ENCODE measurements around the gene MGMT. TPM values are rescaled to one million over a fixed set of nuclear protein-coding genes. Genes with fewer than 3 reads are reported as not detected.

Gene MGMT
- total RNA-seq, 3 donors from 2014 or later = 15.4 to 17.5 (median 16.3) TPM

DNA sequence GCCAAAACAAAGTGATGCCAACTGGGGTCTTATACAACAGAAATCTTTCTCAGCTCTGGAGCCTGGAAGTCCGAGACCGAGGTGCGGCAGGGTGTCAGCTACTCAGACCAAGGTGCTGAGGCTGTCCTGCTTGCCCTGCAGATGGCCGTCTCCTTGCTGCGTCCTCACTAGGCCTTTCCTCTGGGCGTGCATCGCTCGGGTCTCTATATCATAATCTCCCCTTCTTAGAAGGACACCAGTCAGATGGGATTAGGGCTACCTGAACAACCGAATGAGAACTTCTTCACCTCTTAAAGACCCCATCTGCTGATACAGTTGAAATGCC, 252.3 kb downstream of the MGMT start:
- intact Hi-C loops (cut with DNase I, micrococcal nuclease) = no loop called here
- DNase-seq (no peak), ATAC-seq (no peak)
- Histone ChIP-seq H3K9me3 (no peaks in the 10 kb centered on the region), H3K4me3 (no peak overlapping the region), H3K4me1 (ENCODE audit: low read depth) (no peaks in the 10 kb centered on the region), H3K36me3 (ENCODE audit: low read depth) (no peaks in the 10 kb centered on the region)
- TF ChIP-seq, protein P1, sequence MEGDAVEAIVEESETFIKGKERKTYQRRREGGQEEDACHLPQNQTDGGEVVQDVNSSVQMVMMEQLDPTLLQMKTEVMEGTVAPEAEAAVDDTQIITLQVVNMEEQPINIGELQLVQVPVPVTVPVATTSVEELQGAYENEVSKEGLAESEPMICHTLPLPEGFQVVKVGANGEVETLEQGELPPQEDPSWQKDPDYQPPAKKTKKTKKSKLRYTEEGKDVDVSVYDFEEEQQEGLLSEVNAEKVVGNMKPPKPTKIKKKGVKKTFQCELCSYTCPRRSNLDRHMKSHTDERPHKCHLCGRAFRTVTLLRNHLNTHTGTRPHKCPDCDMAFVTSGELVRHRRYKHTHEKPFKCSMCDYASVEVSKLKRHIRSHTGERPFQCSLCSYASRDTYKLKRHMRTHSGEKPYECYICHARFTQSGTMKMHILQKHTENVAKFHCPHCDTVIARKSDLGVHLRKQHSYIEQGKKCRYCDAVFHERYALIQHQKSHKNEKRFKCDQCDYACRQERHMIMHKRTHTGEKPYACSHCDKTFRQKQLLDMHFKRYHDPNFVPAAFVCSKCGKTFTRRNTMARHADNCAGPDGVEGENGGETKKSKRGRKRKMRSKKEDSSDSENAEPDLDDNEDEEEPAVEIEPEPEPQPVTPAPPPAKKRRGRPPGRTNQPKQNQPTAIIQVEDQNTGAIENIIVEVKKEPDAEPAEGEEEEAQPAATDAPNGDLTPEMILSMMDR (IDR thresholded peaks at IDR 0.05) = no peak

DNA sequence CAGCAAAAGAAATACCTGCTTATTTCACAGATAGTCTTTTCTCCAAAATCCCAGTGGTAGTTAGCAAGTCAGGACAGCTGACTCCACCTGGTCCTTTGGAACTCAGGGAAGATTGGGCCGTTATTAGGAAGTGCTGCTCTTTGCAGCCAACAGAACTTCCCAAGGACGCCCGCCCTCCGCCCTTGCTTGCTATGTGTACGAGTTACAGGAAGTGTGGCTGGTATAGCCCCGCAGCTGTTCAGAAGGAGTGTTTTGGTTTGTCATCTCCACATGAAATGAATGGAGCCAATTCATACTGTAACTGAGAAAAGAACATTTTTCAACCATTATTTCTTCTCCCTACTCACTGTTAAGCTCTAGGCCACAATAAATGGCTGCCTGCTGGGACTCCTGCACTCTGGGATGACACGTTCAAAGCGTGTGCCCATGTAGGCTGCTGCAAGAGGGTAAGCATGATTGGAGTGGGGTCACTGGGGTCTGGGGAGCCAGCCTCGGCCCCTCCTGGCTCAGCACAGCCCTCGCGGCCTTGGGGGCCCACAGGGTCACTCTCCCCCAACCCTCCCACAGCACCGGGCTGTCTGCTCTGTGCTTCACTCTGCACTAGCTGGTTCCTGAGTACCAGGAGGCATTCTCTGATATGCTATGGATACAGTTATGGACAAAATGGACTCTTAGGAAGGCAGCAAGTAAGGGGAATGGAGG, 253.0 kb downstream of the MGMT start:
- no peak for DNase-seq
- Histone ChIP-seq H3K9me3 (no peaks in the 10 kb centered on the region), H3K36me3 (ENCODE audit: low read depth) (no peaks in the 10 kb centered on the region), H3K4me3 (no peak overlapping the region), H3K4me1 (ENCODE audit: low read depth) (no peaks in the 10 kb centered on the region)
- TF ChIP-seq, protein P1 (IDR thresholded peaks at IDR 0.05) = no peak
- intact Hi-C loops (cut with DNase I, micrococcal nuclease) = no loop called here
- no peak for ATAC-seq

DNA sequence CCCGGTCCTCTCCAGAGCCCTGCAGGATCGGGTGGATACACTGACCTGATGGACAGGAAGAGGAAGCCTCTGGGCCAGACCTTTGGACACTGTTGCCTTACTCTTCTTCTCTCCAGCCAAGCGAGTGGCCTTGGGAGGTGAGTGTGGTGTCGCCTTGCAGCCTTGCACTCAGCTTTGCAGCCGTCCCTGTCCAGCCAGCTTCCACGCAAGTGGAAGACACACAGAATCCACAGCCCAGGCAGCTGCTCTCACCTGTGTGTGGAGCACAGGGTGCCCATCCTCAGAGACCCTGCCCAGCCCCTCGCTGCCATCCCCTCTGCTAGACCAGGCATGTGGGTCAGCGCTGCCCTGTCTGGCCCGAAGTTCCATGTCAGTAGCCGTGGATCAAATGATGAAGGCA, 258.0 kb downstream of the MGMT start:
- no peaks in the 10 kb centered on the region for H3K4me1 ChIP-seq (ENCODE audit: low read depth)
- DNase-seq = peak in 1 of 3 donors; percentile 29
- H3K9me3 ChIP-seq = no peaks in the 10 kb centered on the region
- intact Hi-C loops (cut with DNase I, micrococcal nuclease) = no loop called here
- H3K36me3 ChIP-seq (ENCODE audit: low read depth) = no peaks in the 10 kb centered on the region
- no peak overlapping the region for H3K4me3 ChIP-seq
- ATAC-seq = no peak
- TF ChIP-seq, protein P1 (IDR thresholded peaks at IDR 0.05) = no peak

DNA sequence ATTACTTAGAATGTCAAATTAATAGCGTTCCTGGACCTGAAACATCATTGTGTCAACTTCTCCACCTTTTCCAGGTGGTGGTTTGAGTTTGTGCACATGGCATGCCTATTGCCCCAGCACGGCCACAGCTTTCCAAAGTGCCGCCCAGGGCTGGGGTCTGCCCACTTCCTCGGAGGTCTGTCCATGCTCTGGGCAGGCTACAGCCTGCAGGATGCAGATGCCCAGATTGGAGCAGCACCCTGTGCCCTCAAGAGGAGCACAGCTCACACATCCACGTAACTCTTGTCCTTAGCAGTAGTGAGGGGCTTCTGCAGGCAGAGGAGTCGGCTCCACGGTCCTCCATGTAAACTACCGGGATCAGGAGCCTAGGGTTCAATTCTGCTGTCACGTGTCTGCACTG, 258.4 kb downstream of the MGMT start:
- H3K4me1 ChIP-seq (ENCODE audit: low read depth) = no peaks in the 10 kb centered on the region
- ATAC-seq (no peak), DNase-seq (peak in 1 of 3 donors; percentile 28)
- H3K4me3 ChIP-seq = no peak overlapping the region
- TF ChIP-seq, protein P1 (IDR thresholded peaks at IDR 0.05) = no peak
- no peaks in the 10 kb centered on the region for H3K9me3 ChIP-seq
- no peaks in the 10 kb centered on the region for H3K36me3 ChIP-seq (ENCODE audit: low read depth)
- intact Hi-C loops (cut with DNase I, micrococcal nuclease) = no loop called here

DNA sequence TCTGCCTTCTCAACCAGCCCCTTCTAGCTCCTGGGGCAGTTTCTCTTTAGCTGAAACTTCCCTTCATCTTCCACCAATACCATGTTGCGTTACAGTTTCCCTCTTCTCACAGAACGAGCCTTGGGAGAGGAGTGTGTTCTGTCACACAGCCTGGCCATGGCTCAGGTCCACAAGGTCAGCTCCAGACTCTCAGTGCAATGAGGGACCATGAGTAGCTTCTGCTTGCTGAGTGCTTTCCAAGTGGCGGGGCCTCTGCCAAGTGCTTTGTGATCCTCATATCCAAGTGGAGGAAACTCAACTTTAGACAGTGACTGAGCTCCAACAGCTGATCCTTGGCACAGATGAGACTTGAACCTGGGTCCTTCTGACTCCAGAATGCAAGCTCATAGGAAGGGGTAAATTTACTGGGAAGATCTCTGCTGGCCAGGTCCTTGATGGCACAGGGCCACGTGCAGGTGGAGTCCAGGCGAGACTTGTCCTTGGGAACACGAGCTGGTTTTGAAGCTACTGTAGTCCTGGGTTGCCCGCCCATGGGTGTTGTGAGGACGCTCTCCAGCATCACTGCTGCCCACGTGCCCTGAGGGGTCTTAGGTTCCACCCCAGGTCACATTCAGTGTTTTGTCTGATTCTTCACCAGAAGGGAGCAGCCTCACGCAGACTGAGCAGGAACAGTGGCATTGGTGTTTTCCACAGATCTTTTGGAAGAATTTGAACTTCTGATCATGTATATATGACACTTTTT, 259.0 kb downstream of the MGMT start:
- intact Hi-C loops (cut with DNase I, micrococcal nuclease) = no loop called here
- H3K4me3 ChIP-seq = no peak overlapping the region

More for the DNA sequence above, 259.0 kb downstream of the MGMT start:
- Histone ChIP-seq H3K9me3 (no peaks in the 10 kb centered on the region), H3K36me3 (ENCODE audit: low read depth) (no peaks in the 10 kb centered on the region), H3K4me1 (ENCODE audit: low read depth) (no peaks in the 10 kb centered on the region)
- TF ChIP-seq, protein P1 (IDR thresholded peaks at IDR 0.05) = no peak
- ATAC-seq (no peak), DNase-seq (peak in 1 of 3 donors; percentile 20)

Data from mucosa of descending colon (tissue), 3 donors.